Measurements from ENCODE around the gene FNTB. TPM values are rescaled to one million over a fixed set of nuclear protein-coding genes. Genes with fewer than 3 reads are reported as not detected.

FNTB gene
- total RNA-seq, 1 experiment from 2014 or later = 20.7 TPM

GRCh38 chr14:65106316-65106715 is 119.6 kb downstream of the FNTB start:
- H2AFZ ChIP-seq (ENCODE audit: low read length) = no peak overlapping the region
- H2BK5ac ChIP-seq (ENCODE audit: insufficient read length, low read length) = no peak overlapping the region
- H3K9ac ChIP-seq (ENCODE audit: extremely low read depth, insufficient read length, low read length) = no peak overlapping the region
- H3K9me3 Mint-ChIP-seq = no peaks in the 10 kb centered on the region
- peaks cover 13% of the 10 kb centered on the region for H3K27me3 Mint-ChIP-seq (ENCODE audit: low read depth)
- H3K27ac ChIP-seq (ENCODE audit: insufficient read length, low read depth, low read length) = no peak overlapping the region
- no peak for DNase-seq
- no peak overlapping the region for H3K56ac ChIP-seq (ENCODE audit: insufficient read length, low read depth, low read length)
- H3K23me2 ChIP-seq (ENCODE audit: insufficient read length, low read depth, low read length, poor library complexity, severe bottlenecking) = peaks cover 8% of the 10 kb centered on the region
- no peak overlapping the region for H4K5ac ChIP-seq (ENCODE audit: insufficient read length, low read depth, low read length)
- H3K23ac ChIP-seq (ENCODE audit: insufficient read length, low read depth, low read length) = no peak overlapping the region
- H3K4me3 Mint-ChIP-seq = no peak overlapping the region
- H3K4me1 Mint-ChIP-seq = peaks cover 14 to 16% of the 10 kb centered on the region in 2 experiments
- no peaks in the 10 kb centered on the region for H3K79me1 ChIP-seq (ENCODE audit: insufficient read depth, low read depth, low read length, poor library complexity, severe bottlenecking)
- H3K79me2 ChIP-seq (ENCODE audit: insufficient read depth, low read length) = no peaks in the 10 kb centered on the region
- H4K8ac ChIP-seq (replicated peaks; ENCODE audit: insufficient read length, low read depth, low read length) = no peak overlapping the region
- H3K36me3 Mint-ChIP-seq (ENCODE audit: insufficient read depth in 1 of 3, low read depth in 3 of 3) = peaks cover 0 to 3% (median 0%) of the 10 kb centered on the region in 3 experiments; a peak in 2 of 7 replicates
- H3K4ac ChIP-seq (ENCODE audit: low read depth, low read length) = no peak overlapping the region
- WGBS (ENCODE audit: extremely low coverage, insufficient read length, low lambda C conversion rate) = no CpG with 5 or more reads among the region's 4 CpGs
- H3K4me2 ChIP-seq (ENCODE audit: insufficient read depth, insufficient read length, low read length) = no peak overlapping the region
- no peak overlapping the region for H2AK5ac ChIP-seq (ENCODE audit: insufficient read length, low read length)
- no peak overlapping the region for H3K14ac ChIP-seq (ENCODE audit: insufficient read depth, low read length)
- no peak overlapping the region for H2BK15ac ChIP-seq (ENCODE audit: low read depth, low read length)
- H2BK120ac ChIP-seq (ENCODE audit: low read depth, low read length, poor library complexity, severe bottlenecking) = no peak overlapping the region
- no peak overlapping the region for H2BK12ac ChIP-seq (ENCODE audit: insufficient read length, low read depth, low read length)
- H2BK20ac ChIP-seq (ENCODE audit: low read depth, low read length, poor library complexity, severe bottlenecking) = no peak overlapping the region
- no peak overlapping the region for H3K27ac Mint-ChIP-seq
- no peak for TF ChIP-seq CTCF (conservative IDR thresholded peaks at IDR 0.05)
- H3T11ph ChIP-seq (ENCODE audit: low read length) = no peak overlapping the region
- no peak overlapping the region for H4K91ac ChIP-seq (ENCODE audit: insufficient read length, low read depth, low read length)
- no peak overlapping the region for H3K18ac ChIP-seq (ENCODE audit: insufficient read length, low read depth, low read length)
- H4K20me1 ChIP-seq (ENCODE audit: control insufficient read depth, insufficient read depth, insufficient read length) = no peaks in the 10 kb centered on the region
- H3K4me1 ChIP-seq (ENCODE audit: insufficient read depth, low read length) = no peaks in the 10 kb centered on the region; the same call in 1 of the 2 replicates
- H3K27me3 ChIP-seq (ENCODE audit: insufficient read depth, low read length) = no peaks in the 10 kb centered on the region
- H3K9me3 ChIP-seq (ENCODE audit: control insufficient read depth, low read depth, low read length) = no peaks in the 10 kb centered on the region

All from H9 (cell line).